Trophoblast cell (in vitro differentiated cells and primary cell): Measurements from ENCODE around the gene GALE.
"Not testable (repeated sequence)": the region's sequence is repeated elsewhere in the genome, so short reads cannot be mapped to it uniquely, and the experiment has no call there.

Experiments used
- DNase-seq, 2 donors: peaks; one replicate each; pipeline ENCODE4 v3.0.0-alpha.2; 2016
- H2AFZ ChIP-seq: 2 replicates; pipeline ENCODE4 v1.6.1; 2013; ENCODE audit warnings: low read length, moderate library complexity, mild to moderate bottlenecking; ENCODE audit not compliant: insufficient read depth, poor library complexity
- H2AK5ac ChIP-seq: 2 replicates; pipeline ENCODE4 v1.6.1; 2013; ENCODE audit warnings: mild to moderate bottlenecking, low read length
- H2BK120ac ChIP-seq: 2 replicates; pipeline ENCODE4 v1.6.1; 2013; ENCODE audit warnings: low read length, mild to moderate bottlenecking, moderate library complexity; ENCODE audit not compliant: insufficient read depth, poor library complexity
- H2BK12ac ChIP-seq: 2 replicates; pipeline ENCODE4 v1.6.1; 2013; ENCODE audit warnings: mild to moderate bottlenecking, low read length, moderate library complexity
- H2BK5ac ChIP-seq: 2 replicates; pipeline ENCODE4 v1.6.1; 2013; ENCODE audit warnings: low read length, low read depth, moderate library complexity, mild to moderate bottlenecking; ENCODE audit not compliant: poor library complexity
- H3K14ac ChIP-seq: 2 replicates; pipeline ENCODE4 v1.6.1; 2013; ENCODE audit warnings: mild to moderate bottlenecking, low read length
- H3K18ac ChIP-seq: 2 replicates; pipeline ENCODE4 v1.6.1; 2013; ENCODE audit warnings: mild to moderate bottlenecking, low read length
- H3K23ac ChIP-seq: 2 replicates; pipeline ENCODE4 v1.6.1; 2013; ENCODE audit warnings: low read length
- H3K27ac ChIP-seq: 2 replicates; pipeline ENCODE4 v1.5.1; 2013; ENCODE audit warnings: low read depth, mild to moderate bottlenecking, inconsistent platforms, low read length, moderate library complexity
- H3K27me3 ChIP-seq: 2 replicates; pipeline ENCODE4 v1.6.1; 2013; ENCODE audit warnings: inconsistent platforms, mild to moderate bottlenecking, low read length, moderate library complexity; ENCODE audit not compliant: insufficient read depth
- H3K36me3 ChIP-seq, 2 experiments: 1 replicate in 1 of 2; 2 replicates in 1 of 2; pipeline ENCODE4 v1.6.1; 2013; ENCODE audit warnings: low read length in 2 of 2, mild to moderate bottlenecking in 2 of 2, moderate library complexity in 1 of 2; ENCODE audit not compliant: insufficient read depth in 2 of 2, control insufficient read depth in 1 of 2
- H3K4ac ChIP-seq: 2 replicates; pipeline ENCODE4 v1.6.1; 2013; ENCODE audit warnings: low read depth, mild to moderate bottlenecking, low read length, moderate library complexity
- H3K4me1 ChIP-seq, 2 experiments: 1 replicate in 1 of 2; 2 replicates in 1 of 2; pipeline ENCODE4 v1.6.1; 2013; ENCODE audit warnings: low read length in 2 of 2, mild to moderate bottlenecking in 2 of 2, moderate library complexity in 1 of 2; ENCODE audit not compliant: insufficient read depth in 2 of 2, control insufficient read depth in 1 of 2
- H3K4me2 ChIP-seq: 2 replicates; pipeline ENCODE4 v1.6.1; 2013; ENCODE audit warnings: inconsistent platforms, mild to moderate bottlenecking, low read length, moderate library complexity
- H3K4me3 ChIP-seq: 2 replicates; pipeline ENCODE4 v1.5.1; 2013; ENCODE audit warnings: mild to moderate bottlenecking, low read depth, low read length, inconsistent platforms
- H3K79me1 ChIP-seq: one replicate; pipeline ENCODE4 v1.6.1; 2013; ENCODE audit warnings: low read length
- H3K79me2 ChIP-seq: 2 replicates; pipeline ENCODE4 v1.6.1; 2013; ENCODE audit warnings: low read length, mild to moderate bottlenecking; ENCODE audit not compliant: control insufficient read depth, insufficient read depth, poor library complexity
- H3K9ac ChIP-seq: 2 replicates; pipeline ENCODE4 v1.6.1; 2013; ENCODE audit warnings: mild to moderate bottlenecking, low read length
- H3K9me3 ChIP-seq: 2 replicates; pipeline ENCODE4 v1.6.1; 2013; ENCODE audit warnings: low read depth, mild to moderate bottlenecking, control low read depth, inconsistent platforms, low read length; ENCODE audit not compliant: insufficient read depth
- H4K12ac ChIP-seq: 2 replicates; pipeline ENCODE4 v1.6.1; 2013; ENCODE audit warnings: low read depth, mild to moderate bottlenecking, low read length, moderate library complexity
- H4K8ac ChIP-seq: 2 replicates; pipeline ENCODE4 v1.6.1; 2013; ENCODE audit warnings: low read depth, mild to moderate bottlenecking, low read length, moderate library complexity
- H4K91ac ChIP-seq: one replicate; pipeline ENCODE4 v1.6.1; 2013; ENCODE audit warnings: low read depth, mild to moderate bottlenecking, low read length, moderate library complexity
- WGBS: extraction: QIAGEN DNeasy Blood & Tissue Kit; methylation state at CpG from one replicate; pipeline ENCODE4 v1.1.7; 2013; ENCODE audit warnings: missing lambda C conversion rate; ENCODE audit not compliant: insufficient read length, insufficient coverage; ENCODE audit errors: extremely low coverage; 5-methylcytosine and 5-hydroxymethylcytosine counted together

Gene GALE

DNA sequence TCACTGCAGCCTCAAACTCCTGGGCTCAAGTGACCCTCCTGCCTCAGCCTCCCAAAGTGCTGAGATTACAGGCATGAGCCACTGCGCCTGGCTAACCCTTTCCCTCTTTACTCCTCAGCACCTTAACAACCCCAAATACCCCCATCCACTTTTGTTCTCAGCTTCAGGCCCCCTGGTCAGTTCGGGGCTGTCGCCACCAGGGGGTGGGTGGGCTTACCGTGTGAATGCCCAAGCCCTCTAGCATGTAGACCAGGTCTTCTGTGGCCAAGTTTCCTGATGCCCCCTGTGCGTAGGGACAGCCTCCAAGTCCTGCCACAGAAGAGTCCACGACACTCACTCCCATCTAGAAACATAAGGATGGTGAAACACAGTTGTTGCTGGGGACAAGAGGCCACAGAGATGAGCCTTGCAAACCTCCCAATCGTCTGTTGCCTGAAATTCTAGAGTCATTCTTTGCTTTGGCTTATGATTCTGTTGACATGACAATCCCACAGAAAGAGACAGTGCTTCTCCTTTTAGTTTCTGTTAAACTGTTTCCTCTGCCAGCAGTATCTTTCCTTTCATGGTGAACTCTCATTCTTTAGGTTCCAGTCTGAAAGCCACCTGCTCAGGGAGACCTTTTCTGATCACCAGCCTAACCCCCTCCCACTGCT lies 3.8 kb upstream of the GALE start:
- Histone ChIP-seq H4K8ac (no peak overlapping the region), H2BK12ac (no peak overlapping the region), H3K79me1 (peaks cover 14% of the 10 kb centered on the region), H4K91ac (no peak overlapping the region), H3K36me3 (peaks cover 3 to 12% of the 10 kb centered on the region in 2 experiments), H3K4me1 (peaks cover 0 to 9% of the 10 kb centered on the region in 2 experiments), H3K23ac (no peak overlapping the region), H2AK5ac (no peak overlapping the region), H2BK5ac (no peak overlapping the region), H3K9me3 (peaks cover 3% of the 10 kb centered on the region), H3K4ac (no peak overlapping the region), H3K18ac (no peak overlapping the region), H3K4me2 (no peak overlapping the region), H2AFZ (no peak overlapping the region), H4K12ac (no peak overlapping the region), H3K27me3 (no peaks in the 10 kb centered on the region), H2BK120ac (no peak overlapping the region), H3K27ac (no peak overlapping the region), H3K14ac (no peak overlapping the region), H3K4me3 (no peak overlapping the region), H3K9ac (no peak overlapping the region), H3K79me2 (peaks cover 7% of the 10 kb centered on the region)
- WGBS, result no CpG with 5 or more reads among the region's 7 CpGs
- no peak for DNase-seq

DNA sequence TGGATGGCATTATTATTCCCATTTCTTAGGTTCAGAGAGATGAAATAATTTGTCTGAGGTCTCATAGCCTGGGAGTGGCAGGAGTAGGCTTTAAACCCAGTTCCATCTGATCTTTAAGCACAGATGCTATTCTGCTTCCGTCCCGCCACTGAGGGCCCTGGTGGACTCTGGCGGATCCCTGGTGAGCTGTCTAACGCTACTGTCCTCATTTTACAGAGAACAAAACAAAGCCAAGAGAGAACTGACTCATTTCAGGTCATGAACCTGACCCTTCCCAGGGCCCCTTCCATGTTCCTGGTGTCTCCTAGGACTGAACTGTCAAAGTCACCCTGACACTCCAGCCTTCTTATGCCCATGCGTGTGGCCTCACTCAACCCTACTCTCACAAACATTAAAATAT lies 3.1 kb upstream of the GALE start:
- Histone ChIP-seq H3K27ac (no peak overlapping the region), H3K4me1 (peaks cover 5 to 15% of the 10 kb centered on the region in 2 experiments), H3K4ac (no peak overlapping the region), H2BK5ac (no peak overlapping the region), H3K23ac (no peak overlapping the region), H3K79me2 (peaks cover 7% of the 10 kb centered on the region), H3K79me1 (peaks cover 14% of the 10 kb centered on the region), H3K18ac (no peak overlapping the region), H3K14ac (no peak overlapping the region), H4K8ac (no peak overlapping the region), H3K36me3 (peaks cover 6 to 15% of the 10 kb centered on the region in 2 experiments), H2BK12ac (no peak overlapping the region), H3K9ac (no peak overlapping the region), H4K12ac (no peak overlapping the region), H2AK5ac (no peak overlapping the region), H2AFZ (no peak overlapping the region), H4K91ac (no peak overlapping the region), H3K9me3 (peaks cover 3% of the 10 kb centered on the region), H3K4me3 (no peak overlapping the region), H3K4me2 (no peak overlapping the region), H2BK120ac (no peak overlapping the region), H3K27me3 (no peaks in the 10 kb centered on the region)
- no peak for DNase-seq
- no CpG with 5 or more reads among the region's 5 CpGs for WGBS

DNA sequence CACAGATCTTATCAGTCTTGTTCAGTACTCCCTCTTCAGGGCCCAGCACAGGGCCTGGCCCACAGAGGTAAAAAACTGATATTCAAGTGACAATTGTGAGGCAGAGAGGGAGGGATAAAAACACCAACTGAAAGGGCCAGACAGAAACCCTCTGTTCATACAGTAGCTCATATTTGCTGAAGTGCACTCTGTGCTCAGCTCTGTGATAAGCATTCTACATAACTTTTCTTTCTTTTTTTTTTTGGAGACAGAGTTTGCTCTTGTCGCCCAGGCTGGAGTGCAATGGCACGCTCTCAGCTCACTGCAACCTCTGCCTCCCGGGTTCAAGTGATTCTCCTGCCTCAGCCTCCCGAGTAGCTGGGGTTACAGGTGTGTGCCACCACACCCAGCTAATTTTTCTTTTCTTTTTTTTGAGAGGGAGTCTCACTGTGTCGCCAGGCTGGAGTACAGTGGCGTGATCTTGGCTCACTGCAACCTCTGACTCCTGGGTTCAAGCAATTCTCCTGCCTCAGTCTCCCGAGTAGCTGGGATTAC lies 2.3 kb upstream of the GALE start:
- H3K9me3 ChIP-seq, H2AFZ ChIP-seq, H3K9ac ChIP-seq, H2BK12ac ChIP-seq, H3K14ac ChIP-seq, H3K27me3 ChIP-seq, H3K4ac ChIP-seq, H2AK5ac ChIP-seq, H2BK120ac ChIP-seq, H3K4me2 ChIP-seq, H3K4me3 ChIP-seq, H3K27ac ChIP-seq, H3K23ac ChIP-seq, H3K18ac ChIP-seq, H4K12ac ChIP-seq, H3K79me2 ChIP-seq, H4K91ac ChIP-seq, DNase-seq, H2BK5ac ChIP-seq, H4K8ac ChIP-seq: not testable (repeated sequence)
- H3K79me1 ChIP-seq, result peaks cover 14% of the 10 kb centered on the region
- H3K36me3 ChIP-seq, result peaks cover 14 to 20% of the 10 kb centered on the region in 2 experiments
- peaks cover 7 to 16% of the 10 kb centered on the region in 2 experiments for H3K4me1 ChIP-seq
- WGBS, result no CpG with 5 or more reads among the region's 7 CpGs

DNA sequence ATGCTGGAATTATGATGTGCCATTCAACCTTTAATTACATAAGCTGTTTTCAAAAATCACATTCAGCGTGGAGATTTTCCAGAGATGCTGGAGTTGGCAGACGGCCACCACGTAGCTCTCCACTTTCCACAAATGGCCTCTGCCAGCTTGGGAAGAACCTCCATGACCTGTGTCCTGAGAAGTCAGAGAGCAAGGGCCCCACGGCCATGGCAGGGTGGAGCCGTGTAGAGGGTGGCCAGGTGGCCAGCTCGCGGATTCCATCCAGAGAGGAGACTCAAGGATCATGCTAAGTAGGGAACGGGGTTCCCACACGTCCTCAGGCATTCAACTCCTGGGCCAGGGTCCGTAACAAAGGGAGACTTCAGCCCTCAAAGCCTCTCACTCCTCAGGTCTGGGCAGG lies 1.3 kb upstream of the GALE start:
- Histone ChIP-seq H3K27me3 (no peaks in the 10 kb centered on the region), H4K8ac (no peak overlapping the region), H3K79me1 (peaks cover 14% of the 10 kb centered on the region), H2BK12ac (no peak overlapping the region), H4K12ac (no peak overlapping the region), H2BK120ac (no peak overlapping the region), H2BK5ac (no peak overlapping the region), H3K4me2 (peak overlapping the region; percentile 88), H3K36me3 (peaks cover 22 to 27% of the 10 kb centered on the region in 2 experiments), H3K14ac (no peak overlapping the region), H3K23ac (no peak overlapping the region), H3K18ac (no peak overlapping the region), H3K9me3 (no peaks in the 10 kb centered on the region), H3K79me2 (peaks cover 7% of the 10 kb centered on the region), H4K91ac (no peak overlapping the region), H3K4me3 (no peak overlapping the region), H3K4ac (no peak overlapping the region), H3K9ac (no peak overlapping the region), H2AFZ (no peak overlapping the region), H3K4me1 (peaks cover 7 to 16% of the 10 kb centered on the region in 2 experiments), H2AK5ac (peak overlapping the region; percentile 36), H3K27ac (no peak overlapping the region)
- no CpG with 5 or more reads among the region's 10 CpGs for WGBS
- no peak for DNase-seq
